HepG2 (cell line): ENCODE measurements around the gene EEF1A1. TPM values are rescaled to one million over a fixed set of nuclear protein-coding genes. Genes with fewer than 3 reads are reported as not detected.

Experiments used
- FOXA1 ChIP-seq, 2 experiments: fragments of 450-650 bp in 1 of 2; sonication (generic) in 1 of 2; formaldehyde crosslinking in 1 of 2; IDR thresholded peaks; 2 replicates each; pipeline versions ENCODE4 v1.4.0 to v1.6.1; 2016 to 2020; ENCODE audit warnings: missing genetic modification reagents in 1 of 2
- JARID2 ChIP-seq: sonication (generic); formaldehyde crosslinking; IDR thresholded peaks from 2 replicates; pipeline ENCODE4 v1.8.1; 2023; ENCODE audit warnings: missing genetic modification reagents, inconsistent platforms; ENCODE audit not compliant: insufficient replicate concordance
- MBNL3 ChIP-seq: fragments of 250-450 bp; sonication (Bioruptor Pico); conservative IDR thresholded peaks from 2 replicates; pipeline ENCODE4 v1.8.0; 2022; ENCODE audit warnings: mild to moderate bottlenecking, inconsistent platforms
- NR2F1 ChIP-seq, 2 experiments: fragments of 450-650 bp in 1 of 2; formaldehyde crosslinking in 1 of 2; IDR thresholded peaks; 2 replicates each; pipeline versions ENCODE4 v1.5.0 to v1.6.1; 2016 to 2020; ENCODE audit warnings: mild to moderate bottlenecking in 1 of 2, missing compliant biosample characterization in 1 of 2, missing genetic modification reagents in 1 of 2, moderate library complexity in 1 of 2
- RARG ChIP-seq: sonication (generic); formaldehyde crosslinking; IDR thresholded peaks from 2 replicates; pipeline ENCODE4 v1.4.0; 2020; ENCODE audit warnings: low read depth, mild to moderate bottlenecking, missing genetic modification reagents
- SNAPC2 ChIP-seq: sonication (generic); formaldehyde crosslinking; IDR thresholded peaks from 2 replicates; pipeline ENCODE4 v1.8.1; 2022; ENCODE audit warnings: mild to moderate bottlenecking, missing genetic modification reagents
- ZBTB40 ChIP-seq, 2 experiments: fragments of 450-650 bp in 1 of 2; sonication (generic) in 1 of 2; formaldehyde crosslinking in 1 of 2; IDR thresholded peaks; 2 replicates each; pipeline versions ENCODE4 v1.6.1 to v1.8.0; 2016 to 2022; ENCODE audit warnings: antibody characterized with exemption in 1 of 2, mild to moderate bottlenecking in 1 of 2, missing genetic modification reagents in 1 of 2
- ZFYVE20 ChIP-seq: sonication (generic); formaldehyde crosslinking; IDR thresholded peaks from 2 replicates; pipeline ENCODE4 v1.8.0; 2023; ENCODE audit warnings: low read depth, mild to moderate bottlenecking, moderate library complexity, missing genetic modification reagents, borderline replicate concordance
- ZNF180 ChIP-seq: sonication (generic); formaldehyde crosslinking; IDR thresholded peaks from 2 replicates; pipeline ENCODE4 v1.4.0; 2020; ENCODE audit warnings: low read depth, missing genetic modification reagents, borderline replicate concordance
- ZNF318 ChIP-seq: sonication (generic); formaldehyde crosslinking; IDR thresholded peaks from 2 replicates; pipeline ENCODE4 v1.4.0; 2020; ENCODE audit warnings: mild to moderate bottlenecking, missing genetic modification reagents
- ZZZ3 ChIP-seq: sonication (generic); formaldehyde crosslinking; IDR thresholded peaks from 2 replicates; pipeline ENCODE4 v1.4.0; 2020; ENCODE audit warnings: missing genetic modification reagents, mild to moderate bottlenecking, borderline replicate concordance
- polyA plus RNA-seq, 8 experiments: library from polyadenylated mRNA; depleted of rRNA in 3 of 8; stranded (reverse) in 7 of 8; unstranded in 1 of 8; fragments of >200 nt; fragmentation: Illumina TruSeq in 4 of 8; extraction: Trizol in 4 of 8; gene quantifications; 2 replicates each; pipeline versions ENCODE4 v1.2.1 to v1.2.3, GENCODE V29; 2011 to 2016; ENCODE audit warnings: low read depth in 4 of 8, missing spikeins in 1 of 8, mixed read lengths in 1 of 8; ENCODE audit not compliant: insufficient read depth in 1 of 8
- total RNA-seq, 5 experiments: library from RNA; depleted of rRNA; stranded (reverse); fragments of >200 nt; fragmentation: Illumina TruSeq; extraction: Trizol; gene quantifications; 2 replicates each; pipeline ENCODE4 v1.2.3, GENCODE V29; 2016; ENCODE audit warnings: low read depth in 1 of 5

The EEF1A1 gene
- total and polyA plus RNA-seq, 2 of the 13 experiments (the other 11 are each of a cell fraction or from before 2014, with no cell fraction given), result 13,726 to 17,172 TPM

- TF ChIP-seq FOXA1 (IDR thresholded peaks at IDR 0.05) (no peak), FOXA1 (CRISPR knock-in tag; IDR thresholded peaks at IDR 0.05) (0 out of 2 replicates have a peak, but pooled peaks have one; percentile 4), ZNF318 (no peak), ZZZ3 (CRISPR knock-in tag) (no peak), ZFYVE20 (CRISPR knock-in tag) (no peak), MBNL3 (no peak), SNAPC2 (CRISPR knock-in tag) (no peak), RARG (CRISPR knock-in tag) (no peak), JARID2 (CRISPR knock-in tag) (no peak), NR2F1 (CRISPR knock-in tag; IDR thresholded peaks at IDR 0.05) (peak in 1 of 2 experiments; percentile 75; a peak in 2 of 4 replicates), ZBTB40 (IDR thresholded peaks at IDR 0.05) (no peak), ZBTB40 (CRISPR knock-in tag; IDR thresholded peaks at IDR 0.05) (no peak), ZNF180 (CRISPR knock-in tag) (no peak)
Observed at GRCh38 chr6:73560182-73560732, 39.4 kb upstream of the EEF1A1 start (continued).
